RWPE2 (cell line): ENCODE data around the gene OR5H6.

ENCODE experiments used
- ATAC-seq: fragments of 200-7000 bp; cut with Tn5 transposase; 3 replicates; pipeline ENCODE4 v1.9.1; 2021; ENCODE audit warnings: low read depth
- DNase-seq: peaks from one replicate; pipeline ENCODE4 v3.0.0-alpha.2; 2020; ENCODE audit warnings: low spot score
- H3K27ac ChIP-seq: fragments of 450-650 bp; 2 replicates; pipeline ENCODE4 v1.5.1; 2017; ENCODE audit warnings: mild to moderate bottlenecking; ENCODE audit not compliant: poor library complexity, severe bottlenecking
- H3K27me3 ChIP-seq: fragments of 250-450 bp; sonication (Bioruptor Pico); 2 replicates; pipeline ENCODE4 v1.5.1; 2021; ENCODE audit warnings: mild to moderate bottlenecking, moderate library complexity; ENCODE audit not compliant: insufficient read depth, poor library complexity, severe bottlenecking
- H3K36me3 ChIP-seq: fragments of 250-450 bp; sonication (Bioruptor Pico); 2 replicates; pipeline ENCODE4 v1.5.1; 2020; ENCODE audit warnings: low read depth, mild to moderate bottlenecking, moderate library complexity
- H3K4me1 ChIP-seq: fragments of 250-450 bp; sonication (Bioruptor Pico); 2 replicates; pipeline ENCODE4 v1.5.1; 2021; ENCODE audit warnings: mild to moderate bottlenecking, moderate library complexity; ENCODE audit not compliant: insufficient read depth, poor library complexity, severe bottlenecking
- H3K4me3 ChIP-seq: fragments of 250-450 bp; sonication (Bioruptor Pico); 2 replicates; pipeline ENCODE4 v1.5.1; 2021; ENCODE audit warnings: mild to moderate bottlenecking, moderate library complexity; ENCODE audit not compliant: severe bottlenecking
- H3K9me3 ChIP-seq: fragments of 250-450 bp; sonication (Bioruptor Pico); 2 replicates; pipeline ENCODE4 v1.5.1; 2021; ENCODE audit warnings: mild to moderate bottlenecking, moderate library complexity; ENCODE audit not compliant: severe bottlenecking
- TF ChIP-seq, protein P1 (sequence below): fragments of 450-650 bp; IDR thresholded peaks from one replicate; pipeline ENCODE4 v1.5.1; 2017; ENCODE audit warnings: mild to moderate bottlenecking, moderate library complexity; ENCODE audit not compliant: poor library complexity, severe bottlenecking

Gene OR5H6

DNA sequence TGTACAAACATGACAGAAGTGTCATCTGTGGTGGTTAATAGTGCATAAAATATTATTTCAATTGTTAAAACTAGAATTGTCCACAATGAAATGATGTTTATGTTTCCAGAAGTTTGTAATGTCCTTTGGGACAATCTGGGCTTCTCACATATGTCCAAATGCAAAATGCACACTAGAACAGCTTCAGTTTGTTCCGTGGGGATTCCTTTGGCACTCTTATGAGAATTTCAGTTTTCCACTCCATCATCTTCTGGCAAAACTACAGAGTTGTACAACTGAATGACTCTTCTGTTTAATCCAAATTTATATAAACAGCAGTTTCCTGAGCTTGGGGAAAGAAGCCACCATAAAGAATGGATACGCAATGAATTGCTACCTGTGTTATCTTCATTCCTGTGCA is 2.0 kb upstream of the OR5H6 start:
- Histone ChIP-seq H3K9me3 (no peaks in the 10 kb centered on the region), H3K4me1 (no peaks in the 10 kb centered on the region), H3K36me3 (no peaks in the 10 kb centered on the region), H3K27ac (no peak overlapping the region), H3K27me3 (no peaks in the 10 kb centered on the region), H3K4me3 (no peak overlapping the region)
- no peak for DNase-seq
- ATAC-seq, result no peak
- TF ChIP-seq, protein P1, sequence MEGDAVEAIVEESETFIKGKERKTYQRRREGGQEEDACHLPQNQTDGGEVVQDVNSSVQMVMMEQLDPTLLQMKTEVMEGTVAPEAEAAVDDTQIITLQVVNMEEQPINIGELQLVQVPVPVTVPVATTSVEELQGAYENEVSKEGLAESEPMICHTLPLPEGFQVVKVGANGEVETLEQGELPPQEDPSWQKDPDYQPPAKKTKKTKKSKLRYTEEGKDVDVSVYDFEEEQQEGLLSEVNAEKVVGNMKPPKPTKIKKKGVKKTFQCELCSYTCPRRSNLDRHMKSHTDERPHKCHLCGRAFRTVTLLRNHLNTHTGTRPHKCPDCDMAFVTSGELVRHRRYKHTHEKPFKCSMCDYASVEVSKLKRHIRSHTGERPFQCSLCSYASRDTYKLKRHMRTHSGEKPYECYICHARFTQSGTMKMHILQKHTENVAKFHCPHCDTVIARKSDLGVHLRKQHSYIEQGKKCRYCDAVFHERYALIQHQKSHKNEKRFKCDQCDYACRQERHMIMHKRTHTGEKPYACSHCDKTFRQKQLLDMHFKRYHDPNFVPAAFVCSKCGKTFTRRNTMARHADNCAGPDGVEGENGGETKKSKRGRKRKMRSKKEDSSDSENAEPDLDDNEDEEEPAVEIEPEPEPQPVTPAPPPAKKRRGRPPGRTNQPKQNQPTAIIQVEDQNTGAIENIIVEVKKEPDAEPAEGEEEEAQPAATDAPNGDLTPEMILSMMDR, result no peak

DNA sequence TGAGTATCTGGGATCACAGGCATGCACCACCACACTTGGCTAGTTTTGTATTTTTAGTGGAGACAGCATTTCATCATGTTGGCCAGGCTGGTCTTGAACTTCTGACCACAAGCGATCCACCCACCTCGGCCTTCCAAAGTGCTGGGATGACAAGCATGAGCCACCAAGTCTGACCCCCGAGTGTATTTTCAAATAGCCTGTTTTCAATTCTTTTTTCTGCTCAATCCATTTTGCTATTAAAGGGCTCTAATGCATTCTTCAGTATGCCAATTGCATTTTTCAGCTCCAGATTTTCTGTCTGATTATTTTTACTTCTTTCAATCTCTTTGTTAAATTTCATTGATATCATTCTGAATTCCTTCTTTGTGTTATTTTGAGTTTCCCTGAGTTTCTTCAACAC is 5.8 kb downstream of the OR5H6 start:
- no peak overlapping the region for H3K4me3 ChIP-seq
- H3K27ac ChIP-seq, result no peak overlapping the region
- DNase-seq (no peak), ATAC-seq (no peak)
- no peaks in the 10 kb centered on the region for H3K9me3 ChIP-seq
- no peaks in the 10 kb centered on the region for H3K4me1 ChIP-seq
- TF ChIP-seq, protein P1, result no peak
- H3K27me3 ChIP-seq, result no peaks in the 10 kb centered on the region
- H3K36me3 ChIP-seq, result no peaks in the 10 kb centered on the region

DNA sequence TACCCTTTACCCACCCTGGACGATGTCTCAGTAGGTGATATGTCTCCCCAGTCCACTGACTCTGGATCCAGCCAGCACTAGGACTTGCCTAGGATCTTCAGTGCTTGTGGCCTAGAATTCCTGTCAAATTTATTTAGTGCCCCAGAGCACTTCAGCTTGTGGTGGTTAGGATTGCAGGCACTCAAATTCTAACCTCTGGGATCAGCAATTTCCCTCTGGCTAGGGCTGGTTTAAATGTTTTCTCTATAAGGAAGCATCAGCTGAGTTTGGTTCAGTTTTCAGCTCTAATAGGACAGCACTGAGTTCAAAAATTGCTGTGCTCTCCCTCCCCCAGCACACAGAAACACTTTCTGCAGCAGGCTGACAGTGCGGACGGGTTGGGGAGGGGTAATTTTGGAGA is 8.1 kb downstream of the OR5H6 start:
- no peak overlapping the region for H3K27ac ChIP-seq
- ATAC-seq (no peak), DNase-seq (no peak)
- no peaks in the 10 kb centered on the region for H3K4me1 ChIP-seq
- H3K9me3 ChIP-seq, result no peaks in the 10 kb centered on the region
- no peaks in the 10 kb centered on the region for H3K36me3 ChIP-seq
- no peaks in the 10 kb centered on the region for H3K27me3 ChIP-seq
- no peak overlapping the region for H3K4me3 ChIP-seq
- TF ChIP-seq, protein P1, result no peak

DNA sequence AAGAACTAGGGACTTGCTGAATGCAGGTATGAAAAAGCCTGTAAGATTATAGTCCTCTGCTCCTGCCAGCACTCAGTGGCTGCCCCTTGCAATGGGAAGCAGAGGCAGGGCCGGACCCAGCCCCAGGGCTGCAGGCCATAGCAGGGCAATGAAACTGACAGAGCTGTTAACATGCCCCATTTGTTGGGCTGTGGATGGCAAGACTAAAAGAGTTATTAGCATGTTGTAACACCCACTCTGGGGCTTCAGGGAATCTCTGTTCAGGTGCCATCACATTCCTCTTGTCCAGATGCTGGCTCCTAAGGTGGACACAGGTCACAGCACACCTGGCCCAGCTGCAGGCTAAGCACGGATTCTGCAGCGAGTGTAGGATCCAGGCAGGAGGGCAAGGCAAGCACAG is 10.9 kb downstream of the OR5H6 start:
- H3K4me1 ChIP-seq, result no peaks in the 10 kb centered on the region
- no peaks in the 10 kb centered on the region for H3K9me3 ChIP-seq
- H3K4me3 ChIP-seq, result no peak overlapping the region
- DNase-seq (no peak), ATAC-seq (no peak)
- TF ChIP-seq, protein P1, result no peak
- H3K27me3 ChIP-seq, result no peaks in the 10 kb centered on the region
- H3K27ac ChIP-seq, result no peak overlapping the region
- no peaks in the 10 kb centered on the region for H3K36me3 ChIP-seq

DNA sequence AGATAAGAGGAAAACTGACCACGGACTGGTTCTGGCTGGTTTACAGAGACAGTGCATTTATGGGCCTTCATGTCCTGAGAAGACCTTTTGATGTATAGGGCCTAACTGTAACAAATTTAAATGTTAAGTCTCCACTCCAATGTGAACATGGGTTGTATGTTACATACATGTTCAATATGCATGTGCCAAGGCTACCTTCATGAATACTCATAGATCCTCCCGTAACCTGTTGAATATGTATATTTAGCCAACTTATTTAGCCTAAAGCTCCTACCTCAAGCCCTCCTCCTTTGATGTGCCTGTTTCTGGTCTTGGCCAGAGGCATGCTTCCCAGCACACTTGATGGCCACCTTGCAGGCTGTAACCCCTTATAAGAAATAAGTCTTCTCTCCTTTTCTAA is 18.2 kb downstream of the OR5H6 start, which contains the start of gene OR5H2:
Gene OR5H2, plus strand, starts transcription at position 301 of the 400 bp plus-strand sequence. CDS start 398 bp downstream, outside the sequence.
- TF ChIP-seq, protein P1, result no peak
- Histone ChIP-seq H3K27me3 (peaks cover 7% of the 10 kb centered on the region), H3K27ac (no peak within 1 kb of the TSS), H3K4me1 (no peaks in the 10 kb centered on the region), H3K9me3 (no peaks in the 10 kb centered on the region), H3K4me3 (no peak within 1 kb of the TSS), H3K36me3 (no peaks in the 10 kb centered on the region)
- no peak for ATAC-seq
- no peak for DNase-seq
